Activated CD4-positive, alpha-beta T cell treated with anti-CD3 and anti-CD28 coated beads for 36 hours (primary cell): ENCODE data around the gene NKAPL. TPM values are rescaled to one million over a fixed set of nuclear protein-coding genes. Genes with fewer than 3 reads are reported as not detected.
"Not testable (repeated sequence)": the region's sequence is repeated elsewhere in the genome, so short reads cannot be mapped to it uniquely, and the experiment has no call there.

ENCODE experiments used
- ATAC-seq: fragments of 200-7000 bp; cut with Tn5 transposase; one replicate; pipeline ENCODE4 v1.10.0; 2021; ENCODE audit warnings: mild to moderate bottlenecking, moderate library complexity
- CTCF ChIA-PET: fragments of 350-600 bp; sonication (Branson Sonifier 250); formaldehyde crosslinking; loops from one replicate; lab custom pipeline; 2021; ENCODE audit warnings: antibody characterized with exemption; lab: Charles Lee
- POLR2A ChIA-PET: fragments of 350-600 bp; sonication (Branson Sonifier 250); formaldehyde crosslinking; loops from one replicate; lab custom pipeline; 2021; ENCODE audit warnings: antibody characterized with exemption, inconsistent platforms; lab: Charles Lee
- DNase-seq: peaks from one replicate; pipeline ENCODE4 v3.0.0-alpha.2; 2020
- H3K27ac Mint-ChIP-seq: one replicate; pipeline ENCODE4 v1.8.0; 2021; ENCODE audit warnings: mixed read lengths
- H3K27me3 Mint-ChIP-seq: one replicate; pipeline ENCODE4 v1.8.0; 2021; ENCODE audit warnings: mixed read lengths
- H3K36me3 Mint-ChIP-seq: one replicate; pipeline ENCODE4 v1.8.0; 2021; ENCODE audit warnings: low read depth, mixed read lengths
- H3K4me1 Mint-ChIP-seq: one replicate; pipeline ENCODE4 v1.8.0; 2021; ENCODE audit warnings: mixed read lengths
- H3K4me3 Mint-ChIP-seq: one replicate; pipeline ENCODE4 v1.8.0; 2021; ENCODE audit warnings: mild to moderate bottlenecking, moderate library complexity, mixed read lengths
- H3K9me3 Mint-ChIP-seq: one replicate; pipeline ENCODE4 v1.8.0; 2021; ENCODE audit warnings: low read depth, mixed read lengths
- intact Hi-C, 2 experiments: fragments of 100-400 bp; cut with DNase I in 1 of 2; cut with micrococcal nuclease in 1 of 2; formaldehyde crosslinking; loops; one replicate each; pipeline versions ENCODE4 v1.14.2 to v1.15.1; 2022 to 2024; cut with DNase I, micrococcal nuclease
- total RNA-seq, 2 experiments: library from RNA; stranded (reverse); gene quantifications; one replicate each; pipeline ENCODE4 v1.2.3, GENCODE V29; 2021

Gene NKAPL
- total RNA-seq, 2 experiments from 2014 or later = 0.14 to 0.25 TPM

DNA sequence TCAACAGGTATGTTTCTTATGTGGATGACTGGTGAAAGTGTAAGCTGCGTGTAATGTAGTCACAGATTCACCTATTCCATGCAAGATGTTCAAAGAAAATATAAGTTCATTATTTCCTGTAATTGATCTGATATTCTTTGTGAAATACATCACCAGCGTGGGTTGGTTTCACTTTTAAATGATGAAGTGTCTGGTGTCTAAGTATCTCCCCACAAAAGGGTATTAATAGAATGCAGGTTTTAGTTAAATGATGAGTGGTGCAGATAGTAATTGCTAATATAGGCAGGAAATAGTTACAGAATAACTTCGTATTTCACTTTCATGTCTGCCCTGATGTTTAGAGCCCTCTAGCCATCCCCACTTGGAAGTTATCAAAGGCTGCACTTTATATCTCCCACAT, 44.5 kb downstream of the NKAPL start:
- ATAC-seq = peak; percentile 49
- H3K4me1 Mint-ChIP-seq = peaks cover 18% of the 10 kb centered on the region
- intact Hi-C loops = no loop called here
- H3K27me3 Mint-ChIP-seq = no peaks in the 10 kb centered on the region
- DNase-seq = no peak
- no peaks in the 10 kb centered on the region for H3K36me3 Mint-ChIP-seq
- ChIA-PET CTCF (no interaction called here), POLR2A (interaction anchor here (0.7 kb wide), 1 partner anchor 1848 kb away, joined by 3 read pairs; no protein-coding TSS in a partner anchor)
- H3K27ac Mint-ChIP-seq = no peak overlapping the region
- peaks cover 3% of the 10 kb centered on the region for H3K9me3 Mint-ChIP-seq
- H3K4me3 Mint-ChIP-seq = no peak overlapping the region

DNA sequence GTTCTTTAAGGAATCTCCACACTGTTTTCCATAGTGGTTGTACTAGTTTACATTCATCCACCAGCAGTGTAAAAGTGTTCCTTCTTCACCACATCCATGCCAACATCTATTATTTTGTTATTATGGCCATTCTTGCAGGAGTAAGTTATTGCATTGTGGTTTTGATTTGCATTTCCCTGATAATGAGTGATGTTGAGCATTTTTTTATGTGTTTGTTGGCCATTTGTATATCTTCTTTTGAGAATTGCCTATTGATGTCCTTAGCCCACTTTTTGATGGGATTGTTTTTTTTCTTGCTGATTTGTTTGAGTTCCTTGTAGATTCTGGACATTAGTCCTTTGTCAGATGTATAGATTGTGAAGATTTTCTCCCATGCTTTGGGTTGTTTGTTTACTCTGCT, 47.3 kb downstream of the NKAPL start:
- H3K27me3 Mint-ChIP-seq, ATAC-seq, H3K27ac Mint-ChIP-seq, H3K9me3 Mint-ChIP-seq, POLR2A ChIA-PET, H3K36me3 Mint-ChIP-seq, DNase-seq, H3K4me3 Mint-ChIP-seq, CTCF ChIA-PET, intact Hi-C loops: not testable (repeated sequence)
- peaks cover 18% of the 10 kb centered on the region for H3K4me1 Mint-ChIP-seq

Other genes starting within 250 kb of the NKAPL start
- 1 to 10 TPM; 4.6 TPM for gene ZNF165, start 178.7 kb upstream of the NKAPL start, total RNA-seq
- gene ZSCAN16, start 134.7 kb upstream of the NKAPL start, total RNA-seq = 1 to 10 TPM; 2.1 to 2.6 TPM
- 10 to 100 TPM; 17.5 to 20.7 TPM for gene ZKSCAN8, start 117.4 kb upstream of the NKAPL start, total RNA-seq
- gene ZSCAN9, start 34.0 kb upstream of the NKAPL start, total RNA-seq = 1 to 10 TPM; 1.7 to 1.8 TPM
- gene ZKSCAN4, start 7.0 kb upstream of the NKAPL start, total RNA-seq = 1 to 10 TPM; 3.2 to 4.1 TPM
- 1 to 10 TPM; 5.0 to 6.7 TPM for gene ZSCAN26, start 7.8 kb downstream of the NKAPL start, total RNA-seq
- gene PGBD1, start 22.3 kb downstream of the NKAPL start, total RNA-seq = 1 to 10 TPM; 1.5 to 1.6 TPM
- gene ZSCAN31, start 76.9 kb downstream of the NKAPL start, total RNA-seq = 1 to 10 TPM; 1.3 to 1.8 TPM
- 1 to 10 TPM; 2.2 to 3.1 TPM for gene ZKSCAN3, start 90.7 kb downstream of the NKAPL start, total RNA-seq
- gene ZSCAN12, start 140.4 kb downstream of the NKAPL start, total RNA-seq = 1 to 10 TPM; 6.9 to 7.6 TPM
- gene ZSCAN23, start 184.2 kb downstream of the NKAPL start, total RNA-seq = 1 to 10 TPM; 1.9 to 2.9 TPM